H1 (cell line): Measurements from ENCODE around the gene MEDAG. TPM values are rescaled to one million over a fixed set of nuclear protein-coding genes. Genes with fewer than 3 reads are reported as not detected.

Experiments
- CTCF ChIA-PET: fragments of 300-600 bp; sonication (Branson Sonifier 250); formaldehyde crosslinking; loops from one replicate; lab custom pipeline; 2021; ENCODE audit not compliant: partially characterized antibody; lab: Charles Lee
- POLR2A ChIA-PET: fragments of 300-600 bp; sonication (Branson Sonifier 250); formaldehyde crosslinking; loops from one replicate; lab custom pipeline; 2021; ENCODE audit warnings: inconsistent platforms; ENCODE audit not compliant: partially characterized antibody; lab: Charles Lee
- DNase-seq, 2 experiments: peaks; one replicate each; pipeline versions ENCODE4 v3.0.0 to v3.0.0-alpha.2; 2010 to 2022; ENCODE audit warnings: low spot score in 2 of 2, low read depth in 1 of 2, mixed read lengths in 1 of 2
- FAIRE-seq: peaks from 2 replicates; lab custom pipeline; 2011; peaks lifted over from hg19 to GRCh38; lab: Jason Lieb, UNC
- H2AFZ ChIP-seq: 2 replicates; pipeline ENCODE4 v1.8.1; 2012; ENCODE audit warnings: low read length, inconsistent platforms
- H2AK5ac ChIP-seq: 2 replicates; pipeline ENCODE4 v1.6.1; 2013; ENCODE audit warnings: low read depth, low read length
- H2BK120ac ChIP-seq: replicated peaks from 2 replicates; pipeline ENCODE3; 2013; ENCODE audit warnings: low read depth, low read length, inconsistent platforms
- H2BK12ac ChIP-seq: 2 replicates; pipeline ENCODE4 v1.6.1; 2013; ENCODE audit warnings: low read depth, low read length
- H2BK15ac ChIP-seq: 2 replicates; pipeline ENCODE4 v1.6.1; 2013; ENCODE audit warnings: low read length
- H2BK20ac ChIP-seq: 2 replicates; pipeline ENCODE4 v1.6.1; 2013; ENCODE audit warnings: low read length
- H2BK5ac ChIP-seq: 2 replicates; pipeline ENCODE4 v1.6.1; 2013; ENCODE audit warnings: low read depth, low read length
- H3K14ac ChIP-seq: 2 replicates; pipeline ENCODE4 v1.6.1; 2013; ENCODE audit warnings: inconsistent platforms; ENCODE audit not compliant: insufficient read length
- H3K18ac ChIP-seq: 2 replicates; pipeline ENCODE4 v1.6.1; 2013; ENCODE audit warnings: low read length; ENCODE audit errors: extremely low read depth
- H3K23ac ChIP-seq: 2 replicates; pipeline ENCODE4 v1.6.1; 2013; ENCODE audit warnings: inconsistent platforms; ENCODE audit not compliant: insufficient read length
- H3K23me2 ChIP-seq: 2 replicates; pipeline ENCODE4 v1.6.1; 2013; ENCODE audit warnings: low read depth, low read length
- H3K27ac ChIP-seq: 2 replicates; pipeline ENCODE4 v1.6.1; 2011; ENCODE audit warnings: low read depth, low read length, inconsistent platforms
- H3K27me3 ChIP-seq, 4 experiments: replicated peaks in 1 of 4; 1 replicate in 1 of 4; 2 replicates in 3 of 4; pipeline versions ENCODE4 v1.6.1 to v1.8.1; 2011 to 2013; ENCODE audit warnings: low read length in 3 of 4, mild to moderate bottlenecking in 3 of 4, inconsistent platforms in 2 of 4, mixed read lengths in 2 of 4, moderate library complexity in 1 of 4; ENCODE audit not compliant: control insufficient read depth in 3 of 4, insufficient read depth in 3 of 4; ENCODE audit errors: extremely low read depth in 1 of 4
- H3K36me3 ChIP-seq, 4 experiments: 2 replicates each; pipeline versions ENCODE4 v1.6.1 to v1.8.1; 2011 to 2013; ENCODE audit warnings: mild to moderate bottlenecking in 4 of 4, low read length in 3 of 4, moderate library complexity in 2 of 4, control low read depth in 1 of 4, inconsistent platforms in 1 of 4; ENCODE audit not compliant: insufficient read depth in 4 of 4, control insufficient read depth in 2 of 4
- H3K4ac ChIP-seq: replicated peaks from 2 replicates; pipeline ENCODE3; 2013; ENCODE audit warnings: low read length, low read depth, mixed read lengths, inconsistent platforms; ENCODE audit not compliant: insufficient read length
- H3K4me1 ChIP-seq, 4 experiments: replicated peaks in 1 of 4; 1 replicate in 1 of 4; 2 replicates in 3 of 4; pipeline versions ENCODE4 v1.6.1 to v1.8.1; 2011 to 2013; ENCODE audit warnings: low read length in 3 of 4, inconsistent platforms in 2 of 4, mixed read lengths in 1 of 4; ENCODE audit not compliant: insufficient read depth in 4 of 4, control insufficient read depth in 3 of 4
- H3K4me2 ChIP-seq, 2 experiments: 2 replicates each; pipeline versions ENCODE4 v1.6.1 to v1.8.1; 2011 to 2013; ENCODE audit warnings: low read depth in 2 of 2, low read length in 2 of 2, control low read depth in 1 of 2, inconsistent platforms in 1 of 2, mild to moderate bottlenecking in 1 of 2; ENCODE audit not compliant: insufficient read depth in 1 of 2
- H3K4me3 ChIP-seq, 4 experiments: fragments of 200-600, 300-600 bp in 1 of 4; sonication (generic), shearing (Covaris generic), sonication (Bioruptor Twin) in 1 of 4; 2 replicates each; pipeline versions ENCODE4 v1.5.1 to v1.8.1; 2011 to 2016; ENCODE audit warnings: low read length in 4 of 4, low read depth in 3 of 4, control low read depth in 2 of 4, inconsistent platforms in 2 of 4, mild to moderate bottlenecking in 2 of 4, mixed read lengths in 1 of 4, moderate library complexity in 1 of 4; ENCODE audit not compliant: insufficient read depth in 2 of 4; ENCODE audit errors: extremely low read depth in 1 of 4
- H3K56ac ChIP-seq: replicated peaks from 2 replicates; pipeline ENCODE3; 2013; ENCODE audit warnings: low read depth, mild to moderate bottlenecking, mixed read lengths, low read length, inconsistent platforms; ENCODE audit not compliant: insufficient read length
- H3K79me1 ChIP-seq: 2 replicates; pipeline ENCODE4 v1.6.1; 2013; ENCODE audit warnings: low read depth, low read length, control low read depth
- H3K79me2 ChIP-seq, 2 experiments: 2 replicates each; pipeline versions ENCODE4 v1.6.1 to v1.8.1; 2012 to 2013; ENCODE audit warnings: low read length in 2 of 2, mild to moderate bottlenecking in 2 of 2, inconsistent platforms in 1 of 2; ENCODE audit not compliant: insufficient read depth in 2 of 2, control insufficient read depth in 1 of 2
- H3K9ac ChIP-seq, 4 experiments: replicated peaks in 1 of 4; 1 replicate in 1 of 4; 2 replicates in 3 of 4; pipeline versions ENCODE4 v1.6.1 to v1.8.1; 2011 to 2013; ENCODE audit warnings: low read depth in 3 of 4, low read length in 3 of 4, control low read depth in 2 of 4, mild to moderate bottlenecking in 2 of 4, moderate library complexity in 2 of 4, inconsistent platforms in 1 of 4; ENCODE audit errors: extremely low read depth in 1 of 4
- H3K9me3 ChIP-seq, 2 experiments: 2 replicates each; pipeline versions ENCODE4 v1.6.1 to v1.8.1; 2012 to 2013; ENCODE audit warnings: mild to moderate bottlenecking in 2 of 2, moderate library complexity in 2 of 2, control low read depth in 1 of 2, inconsistent platforms in 1 of 2, low read depth in 1 of 2, low read length in 1 of 2, mixed read lengths in 1 of 2; ENCODE audit not compliant: insufficient read depth in 2 of 2
- H4K20me1 ChIP-seq, 2 experiments: replicated peaks in 1 of 2; 2 replicates each; pipeline versions ENCODE3 to v1.8.1; 2011 to 2013; ENCODE audit warnings: inconsistent platforms in 2 of 2, low read length in 2 of 2, mild to moderate bottlenecking in 1 of 2; ENCODE audit not compliant: insufficient read depth in 2 of 2, control insufficient read depth in 1 of 2
- H4K5ac ChIP-seq: 2 replicates; pipeline ENCODE4 v1.6.1; 2013; ENCODE audit warnings: low read length, low read depth, mixed read lengths, inconsistent platforms; ENCODE audit not compliant: insufficient read length
- H4K8ac ChIP-seq: 2 replicates; pipeline ENCODE4 v1.8.0; 2013; ENCODE audit warnings: mild to moderate bottlenecking, moderate library complexity, low read length, inconsistent platforms; ENCODE audit not compliant: insufficient read depth; ENCODE audit errors: extremely low read depth
- H4K91ac ChIP-seq: replicated peaks from 2 replicates; pipeline ENCODE3; 2013; ENCODE audit warnings: low read length, mixed read lengths, inconsistent platforms; ENCODE audit not compliant: insufficient read length
- ATF2 ChIP-seq: IDR thresholded peaks from 2 replicates; pipeline ENCODE4 v1.6.1; 2012; ENCODE audit warnings: low read length, inconsistent platforms
- CREB1 ChIP-seq: IDR thresholded peaks from 2 replicates; pipeline ENCODE4 v1.6.1; 2012; ENCODE audit warnings: inconsistent platforms
- WGBS, 2 experiments: shearing (Covaris generic) in 1 of 2; methylation state at CpG; one replicate each; pipeline versions ENCODE4 v1.1.6 to v1.1.7; 2013 to 2015; ENCODE audit warnings: low lambda C conversion rate in 2 of 2, mixed read lengths in 2 of 2, inconsistent platforms in 1 of 2, low coverage in 1 of 2, missing lambda C conversion rate in 1 of 2; ENCODE audit not compliant: insufficient replicate concordance in 2 of 2, insufficient coverage in 1 of 2, insufficient read length in 1 of 2; ENCODE audit errors: extremely low coverage in 1 of 2, missing lambda C conversion rate in 1 of 2; 5-methylcytosine and 5-hydroxymethylcytosine counted together
- polyA plus RNA-seq, 7 experiments: library from polyadenylated mRNA; depleted of rRNA in 3 of 7; stranded (reverse) in 5 of 7; unstranded in 2 of 7; fragments of >200 nt in 5 of 7; fragments of 200-250 nt in 2 of 7; gene quantifications; 1 replicate in 5 of 7; 2 replicates in 1 of 7; 4 replicates in 1 of 7; pipeline versions ENCODE4 v1.2.1 to v1.2.3, GENCODE V29; 2011 to 2013; ENCODE audit warnings: missing spikeins in 2 of 7, mixed read lengths in 2 of 7
- total RNA-seq: library from RNA; stranded (reverse); fragmentation: NEBNext Ultra II Directional; extraction: Animal tissue kit (Norgen Biotek cat#: 25700); gene quantifications from 2 replicates; pipeline ENCODE4 v1.2.1, GENCODE V29; 2021

MEDAG gene
- total and polyA plus RNA-seq, 2 of the 8 experiments (the other 6 are each of a cell fraction or from before 2014, with no cell fraction given): 2.1 to 3.1 TPM

GRCh38 chr13:30870049-30870884, 35.8 kb upstream of the MEDAG start:
- 0 out of 2 replicates have a peak overlapping the region, but pooled peaks have one; percentile 8 for H2BK5ac ChIP-seq
- H3K4me1 ChIP-seq: peaks cover 12 to 30% (median 17%) of the 10 kb centered on the region in 4 experiments
- H3K56ac ChIP-seq: no peak overlapping the region
- no peak overlapping the region for H4K91ac ChIP-seq
- no peaks in the 10 kb centered on the region for H3K27me3 ChIP-seq
- no peak overlapping the region for H4K5ac ChIP-seq
- no peak overlapping the region for H3K4me3 ChIP-seq
- no peak for TF ChIP-seq ATF2
- peak; percentile 20; the same call in 1 of the 2 replicates for TF ChIP-seq CREB1
- no peak overlapping the region for H2BK15ac ChIP-seq
- H2AK5ac ChIP-seq: peak overlapping the region; percentile 86; the same call in 1 of the 2 replicates
- no peaks in the 10 kb centered on the region for H3K23me2 ChIP-seq
- H3K4ac ChIP-seq: no peak overlapping the region
- 0 out of 2 replicates have a peak overlapping the region, but pooled peaks have one; percentile 50 for H2BK12ac ChIP-seq
- no peak overlapping the region for H2AFZ ChIP-seq
- no peaks in the 10 kb centered on the region for H3K36me3 ChIP-seq
- H4K8ac ChIP-seq: no peak overlapping the region
- ChIA-PET CTCF (interaction anchor here (0.6 to 1.5 kb wide), 10 partner anchors 14 to 174 kb away, joined by 3 to 8 read pairs (median 4); partner anchors contain the start of gene MEDAG), POLR2A (interaction anchor here (0.8 to 1.5 kb wide), 3 partner anchors 13 to 141 kb away, joined by 3 to 4 read pairs (median 3); no protein-coding TSS in a partner anchor)
- DNase-seq (peak in 1 of 2 experiments; percentile 67), FAIRE-seq (peak; percentile 28)
- no peak overlapping the region for H3K4me2 ChIP-seq
- no peaks in the 10 kb centered on the region for H3K9me3 ChIP-seq
- H2BK120ac ChIP-seq: no peak overlapping the region
- no peaks in the 10 kb centered on the region for H3K79me2 ChIP-seq
- H3K14ac ChIP-seq: no peak overlapping the region
- peak overlapping the region; percentile 71; the same call in 1 of the 2 replicates for H3K18ac ChIP-seq
- no peak overlapping the region for H3K27ac ChIP-seq
- no peak overlapping the region for H2BK20ac ChIP-seq
- no peaks in the 10 kb centered on the region for H3K79me1 ChIP-seq
- WGBS, 2 experiments: 90% methylated on average over 9 of the region's 9 CpGs; no CpG with 5 or more reads in 1 of the 2 experiments
- no peaks in the 10 kb centered on the region for H4K20me1 ChIP-seq
- H3K9ac ChIP-seq: no peak overlapping the region
- H3K23ac ChIP-seq: no peak overlapping the region
